Endothelial cell of umbilical vein (primary cell): Measurements from ENCODE around the gene FCRL3. TPM values are rescaled to one million over a fixed set of nuclear protein-coding genes. Genes with fewer than 3 reads are reported as not detected.

ENCODE experiments used
- BruUV-seq: library from RNA; stranded (reverse); fragments of 400-500 nt; replicated peaks from 2 replicates; lab custom pipeline; 2021; lab: Mats Ljungman, UMichigan
- CTCF ChIA-PET: fragments of 300-600, 350-600 bp; sonication (Branson Sonifier 250); formaldehyde crosslinking; loops from one replicate; lab custom pipeline; 2021; ENCODE audit warnings: antibody characterized with exemption, inconsistent platforms; lab: Charles Lee
- POLR2A ChIA-PET: fragments of 300-600, 350-600 bp; sonication (Branson Sonifier 250); formaldehyde crosslinking; loops from one replicate; lab custom pipeline; 2021; ENCODE audit warnings: antibody characterized with exemption, inconsistent platforms; lab: Charles Lee
- DNase-seq: peaks from one replicate; pipeline ENCODE4 v3.0.0-alpha.2; 2011; ENCODE audit warnings: low read depth, low spot score
- FAIRE-seq: peaks from 2 replicates; lab custom pipeline; 2011; peaks lifted over from hg19 to GRCh38; lab: Jason Lieb, UNC
- H2AFZ ChIP-seq: 2 replicates; pipeline ENCODE4 v1.6.0; 2012; ENCODE audit warnings: low read depth, low read length, control low read depth, inconsistent platforms
- H3K27ac ChIP-seq: 2 replicates; pipeline ENCODE4 v1.5.1; 2011; ENCODE audit warnings: low read depth, mild to moderate bottlenecking, control low read depth, low read length, moderate library complexity; ENCODE audit not compliant: insufficient read depth
- H3K27me3 ChIP-seq, 2 experiments: 2 replicates each; pipeline versions ENCODE4 v1.6.0 to v1.6.1; 2011; ENCODE audit warnings: low read length in 2 of 2, mixed read lengths in 1 of 2; ENCODE audit not compliant: control insufficient read depth in 2 of 2, insufficient read depth in 2 of 2
- H3K36me3 ChIP-seq, 2 experiments: 2 replicates in 1 of 2; 3 replicates in 1 of 2; pipeline ENCODE4 v1.5.1; 2011; ENCODE audit warnings: low read length in 2 of 2, mild to moderate bottlenecking in 1 of 2, moderate library complexity in 1 of 2; ENCODE audit not compliant: control insufficient read depth in 2 of 2, insufficient read depth in 2 of 2; ENCODE audit errors: extremely low read depth in 1 of 2
- H3K4me1 ChIP-seq: 3 replicates; pipeline ENCODE4 v1.5.1; 2011; ENCODE audit warnings: mild to moderate bottlenecking, low read length; ENCODE audit not compliant: control insufficient read depth, insufficient read depth; ENCODE audit errors: extremely low read depth
- H3K4me2 ChIP-seq: 2 replicates; pipeline ENCODE4 v1.6.1; 2011; ENCODE audit warnings: low read length, control low read depth, mixed read lengths; ENCODE audit not compliant: insufficient read depth
- H3K4me3 ChIP-seq, 3 experiments: fragments of 200-600 bp in 1 of 3; sonication (generic), shearing (Covaris generic) in 1 of 3; replicated peaks in 1 of 3; 2 replicates each; pipeline ENCODE4 v1.5.1; 2011 to 2016; ENCODE audit warnings: control low read depth in 3 of 3, low read length in 3 of 3, mild to moderate bottlenecking in 2 of 3, inconsistent platforms in 1 of 3, low read depth in 1 of 3, moderate library complexity in 1 of 3; ENCODE audit not compliant: insufficient read depth in 1 of 3
- H3K79me2 ChIP-seq: 2 replicates; pipeline ENCODE4 v1.6.0; 2012; ENCODE audit warnings: low read length, inconsistent platforms; ENCODE audit not compliant: control insufficient read depth, insufficient read depth
- H3K9ac ChIP-seq: replicated peaks from 2 replicates; pipeline ENCODE3; 2011; ENCODE audit warnings: low read length, control low read depth; ENCODE audit not compliant: insufficient read depth; ENCODE audit errors: extremely low read depth
- H3K9me1 ChIP-seq: replicated peaks from 3 replicates; pipeline ENCODE4 v1.6.0; 2011; ENCODE audit warnings: mild to moderate bottlenecking, low read length; ENCODE audit not compliant: control insufficient read depth, insufficient read depth; ENCODE audit errors: extremely low read depth
- H3K9me3 ChIP-seq: replicated peaks from 2 replicates; pipeline ENCODE4 v1.5.1; 2012; ENCODE audit warnings: low read length, inconsistent platforms; ENCODE audit not compliant: control insufficient read depth, insufficient read depth
- H4K20me1 ChIP-seq: replicated peaks from 2 replicates; pipeline ENCODE3; 2011; ENCODE audit warnings: mild to moderate bottlenecking, low read length; ENCODE audit not compliant: control insufficient read depth, insufficient read depth; ENCODE audit errors: extremely low read depth
- EZH2 ChIP-seq: IDR thresholded peaks from 2 replicates; pipeline ENCODE4 v1.6.1; 2012; ENCODE audit warnings: borderline replicate concordance, low read depth, mild to moderate bottlenecking, moderate library complexity, low read length, inconsistent platforms; ENCODE audit not compliant: severe bottlenecking
- FOS ChIP-seq: IDR thresholded peaks from 2 replicates; pipeline ENCODE4 v1.6.1; 2011; ENCODE audit warnings: mild to moderate bottlenecking, low read length, moderate library complexity, borderline replicate concordance; ENCODE audit not compliant: insufficient read depth
- GATA2 ChIP-seq: IDR thresholded peaks from 2 replicates; pipeline ENCODE4 v1.7.0; 2011; ENCODE audit warnings: low read depth, mild to moderate bottlenecking, moderate library complexity, mixed read lengths, low read length; ENCODE audit not compliant: insufficient read length, insufficient read depth
- JUN ChIP-seq: IDR thresholded peaks from 2 replicates; pipeline ENCODE4 v1.6.1; 2011; ENCODE audit warnings: borderline replicate concordance, low read depth; ENCODE audit not compliant: insufficient read length, insufficient read depth
- MYC ChIP-seq: IDR thresholded peaks from one replicate; pipeline ENCODE4 v1.6.1; 2011; ENCODE audit warnings: mild to moderate bottlenecking, low read depth, low read length
- POLR2A ChIP-seq: IDR thresholded peaks from 2 replicates; pipeline ENCODE4 v1.6.1; 2012; ENCODE audit warnings: low read depth, mild to moderate bottlenecking, control low read depth, low read length
- POLR2AphosphoS5 ChIP-seq: IDR thresholded peaks from 2 replicates; pipeline ENCODE4 v1.6.1; 2012; ENCODE audit warnings: low read depth, mild to moderate bottlenecking, control low read depth, low read length, moderate library complexity; ENCODE audit not compliant: insufficient read depth
- dilution Hi-C: fragments of 300-500 bp; cut with MboI; formaldehyde crosslinking; loops from one replicate; pipeline ENCODE4 v1.15.0; 2019; ENCODE audit warnings: low sequenced_read_pairs; ENCODE audit not compliant: extremely low pct_ligation_motif_present
- intact Hi-C: fragments of 100-400 bp; cut with micrococcal nuclease; formaldehyde crosslinking; loops from one replicate; pipeline ENCODE4 v1.10.0; 2022
- polyA plus RNA-seq, 4 experiments: library from polyadenylated mRNA; depleted of rRNA in 3 of 4; stranded (reverse) in 3 of 4; unstranded in 1 of 4; fragments of >200 nt; gene quantifications; 2 replicates each; pipeline versions ENCODE4 v1.2.1 to v1.2.3, GENCODE V29; 2011 to 2012; ENCODE audit warnings: missing spikeins in 1 of 4
- total RNA-seq: library from RNA; stranded (reverse); gene quantifications from 2 replicates; pipeline ENCODE4 v1.2.3, GENCODE V29; 2021
- TF ChIP-seq, protein P1 (sequence below): IDR thresholded peaks from 2 replicates; pipeline ENCODE4 v1.6.1; 2011; ENCODE audit not compliant: insufficient read depth, insufficient read length
- TF ChIP-seq, protein P2 (sequence below), 2 donors: IDR thresholded peaks; 1 replicate in 1 of 2; 2 replicates in 1 of 2; pipeline ENCODE4 v1.5.1; 2011; ENCODE audit warnings: low read length in 2 of 2, mild to moderate bottlenecking in 2 of 2, moderate library complexity in 2 of 2, control low read depth in 1 of 2, inconsistent platforms in 1 of 2, low read depth in 1 of 2; ENCODE audit not compliant: insufficient read depth in 1 of 2; ENCODE audit errors: extremely low read depth in 1 of 2

The FCRL3 gene
- total and polyA plus RNA-seq, 2 donors (not counting 3 experiments of a cell fraction or from before 2014, with no cell fraction given): not detected

DNA sequence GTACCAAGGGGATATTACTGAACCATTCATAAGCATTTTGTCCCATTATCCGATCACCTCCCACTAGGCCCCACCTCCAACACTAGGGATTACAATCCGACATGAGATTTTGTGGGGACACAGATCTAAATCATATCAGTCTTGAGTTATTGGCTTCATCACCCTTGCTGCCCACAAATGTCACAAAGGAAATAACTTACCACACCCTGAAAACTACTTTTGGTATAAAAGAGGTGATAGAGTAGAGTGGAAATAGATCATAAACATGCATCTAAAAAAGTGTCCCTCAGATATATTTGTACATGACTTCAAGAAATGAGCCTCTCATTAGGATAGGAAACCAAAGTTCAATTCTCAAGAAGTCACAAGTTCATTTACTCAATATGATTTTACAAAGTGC lies 22.6 kb upstream of the FCRL3 start:
- no peaks in the 10 kb centered on the region for H3K4me1 ChIP-seq
- H3K9ac ChIP-seq: no peak overlapping the region
- H4K20me1 ChIP-seq: no peaks in the 10 kb centered on the region
- TF ChIP-seq GATA2 (no peak), FOS (no peak), POLR2A (no peak), EZH2 (no peak), MYC (no peak), POLR2AphosphoS5 (no peak), JUN (no peak)
- TF ChIP-seq, protein P1, sequence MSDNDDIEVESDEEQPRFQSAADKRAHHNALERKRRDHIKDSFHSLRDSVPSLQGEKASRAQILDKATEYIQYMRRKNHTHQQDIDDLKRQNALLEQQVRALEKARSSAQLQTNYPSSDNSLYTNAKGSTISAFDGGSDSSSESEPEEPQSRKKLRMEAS: no peak
- TF ChIP-seq, protein P2, sequence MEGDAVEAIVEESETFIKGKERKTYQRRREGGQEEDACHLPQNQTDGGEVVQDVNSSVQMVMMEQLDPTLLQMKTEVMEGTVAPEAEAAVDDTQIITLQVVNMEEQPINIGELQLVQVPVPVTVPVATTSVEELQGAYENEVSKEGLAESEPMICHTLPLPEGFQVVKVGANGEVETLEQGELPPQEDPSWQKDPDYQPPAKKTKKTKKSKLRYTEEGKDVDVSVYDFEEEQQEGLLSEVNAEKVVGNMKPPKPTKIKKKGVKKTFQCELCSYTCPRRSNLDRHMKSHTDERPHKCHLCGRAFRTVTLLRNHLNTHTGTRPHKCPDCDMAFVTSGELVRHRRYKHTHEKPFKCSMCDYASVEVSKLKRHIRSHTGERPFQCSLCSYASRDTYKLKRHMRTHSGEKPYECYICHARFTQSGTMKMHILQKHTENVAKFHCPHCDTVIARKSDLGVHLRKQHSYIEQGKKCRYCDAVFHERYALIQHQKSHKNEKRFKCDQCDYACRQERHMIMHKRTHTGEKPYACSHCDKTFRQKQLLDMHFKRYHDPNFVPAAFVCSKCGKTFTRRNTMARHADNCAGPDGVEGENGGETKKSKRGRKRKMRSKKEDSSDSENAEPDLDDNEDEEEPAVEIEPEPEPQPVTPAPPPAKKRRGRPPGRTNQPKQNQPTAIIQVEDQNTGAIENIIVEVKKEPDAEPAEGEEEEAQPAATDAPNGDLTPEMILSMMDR (IDR thresholded peaks at IDR 0.05; ENCODE audit: extremely low read depth in 1 of 2, insufficient read depth in 1 of 2, low read depth in 1 of 2, low read length in 2 of 2): no peak
- H3K27me3 ChIP-seq: no peaks in the 10 kb centered on the region
- no peaks in the 10 kb centered on the region for H3K36me3 ChIP-seq
- no peaks in the 10 kb centered on the region for H3K9me1 ChIP-seq
- dilution Hi-C loops: no loop called here
- no peak for DNase-seq
- H3K27ac ChIP-seq: no peak overlapping the region
- H2AFZ ChIP-seq: no peak overlapping the region
- no peak overlapping the region for H3K4me3 ChIP-seq
- FAIRE-seq: no peak
- intact Hi-C loops: no loop called here
- H3K9me3 ChIP-seq: no peaks in the 10 kb centered on the region
- ChIA-PET POLR2A (no interaction called here), CTCF (no interaction called here)
- H3K4me2 ChIP-seq: no peak overlapping the region
- no peaks in the 10 kb centered on the region for H3K79me2 ChIP-seq
- no TSS peak for BruUV-seq
